RWPE1 (cell line): ENCODE results near the gene CHKB.

Experiments
- CTCF ChIA-PET: fragments of 350-600 bp; sonication (Branson Sonifier 250); formaldehyde crosslinking; extraction: SDS; loops from one replicate; lab custom pipeline; 2021; lab: Yijun Ruan, JAX
- POLR2A ChIA-PET: fragments of 400-600 bp; formaldehyde crosslinking; extraction: SDS; loops from one replicate; lab custom pipeline; 2020; ENCODE audit warnings: antibody characterized with exemption; ENCODE audit not compliant: low non-redundant PET; lab: Yijun Ruan, JAX
- DNase-seq: peaks from one replicate; pipeline ENCODE4 v3.0.0; 2012; ENCODE audit warnings: low spot score
- H3K27ac ChIP-seq: fragments of 450-650 bp; 2 replicates; pipeline ENCODE4 v1.5.1; 2017
- CTCF ChIP-seq: fragments of 450-650 bp; conservative IDR thresholded peaks from 2 replicates; pipeline ENCODE4 v1.5.1; 2017; ENCODE audit warnings: low read depth, mild to moderate bottlenecking

Gene CHKB

GRCh38 chr22:50606946-50607658 is 24.5 kb upstream of the CHKB start:
- TF ChIP-seq CTCF: no peak
- DNase-seq: no peak
- H3K27ac ChIP-seq: no peak overlapping the region
- ChIA-PET CTCF (no interaction called here), POLR2A (no interaction called here)

GRCh38 chr22:50606165-50606945 is 23.7 kb upstream of the CHKB start:
- no peak for DNase-seq
- CTCF ChIA-PET: interaction anchor here (1.1 kb wide), 1 partner anchor 44 kb away, joined by 3 read pairs; the partner anchor contains the start of gene SYCE3
- POLR2A ChIA-PET: no interaction called here
- no peak for TF ChIP-seq CTCF
- no peak overlapping the region for H3K27ac ChIP-seq

GRCh38 chr22:50605613-50606074 is 23.0 kb upstream of the CHKB start:
- POLR2A ChIA-PET: no interaction called here
- no peak for DNase-seq
- H3K27ac ChIP-seq: no peak overlapping the region
- CTCF ChIA-PET: interaction anchor here (1.1 kb wide), 1 partner anchor 43 kb away, joined by 3 read pairs; the partner anchor contains the start of gene SYCE3
- TF ChIP-seq CTCF: no peak

GRCh38 chr22:50605002-50605612 is 22.5 kb upstream of the CHKB start:
- H3K27ac ChIP-seq: no peak overlapping the region
- no peak for TF ChIP-seq CTCF
- POLR2A ChIA-PET: no interaction called here
- DNase-seq: no peak
- CTCF ChIA-PET: no interaction called here

- DNase-seq: no peak
- H3K27ac ChIP-seq: no peak overlapping the region
- ChIA-PET CTCF (no interaction called here), POLR2A (no interaction called here)
- no peak for TF ChIP-seq CTCF
These were observed 21.8 kb upstream of the CHKB start for GRCh38 chr22:50604256-50605001.
